Activated CD8-positive, alpha-beta memory T cell treated with anti-CD3 and anti-CD28 coated beads, Interleukin-2, amount 50 U/mL, for 1 hour (primary cell): ENCODE results near the gene PSD2.

Experiments
- DNase-seq: peaks from one replicate; pipeline ENCODE4 v3.0.0-alpha.2; 2020; ENCODE audit errors: extremely low read depth

Gene PSD2

DNA sequence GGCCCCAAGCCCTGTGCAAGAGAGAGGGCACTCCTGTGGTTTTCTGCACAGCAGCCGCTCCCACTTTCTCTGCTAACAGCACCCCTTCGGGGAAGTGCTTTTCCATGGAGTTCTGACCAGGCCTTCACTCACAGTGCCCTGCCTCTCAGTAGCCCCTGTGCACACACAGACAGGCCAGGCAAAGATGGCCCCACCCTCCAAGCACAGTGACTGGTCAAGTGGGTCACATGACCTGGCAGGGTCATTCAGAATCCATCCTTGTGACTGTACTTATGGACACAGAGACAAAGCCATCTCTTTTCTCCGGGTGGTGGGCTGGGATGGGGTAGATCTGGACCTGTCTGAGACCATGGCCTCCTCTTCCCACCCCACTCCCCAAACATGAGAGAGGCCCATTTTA, 82.5 kb downstream of the PSD2 start:
- DNase-seq, result no peak

DNA sequence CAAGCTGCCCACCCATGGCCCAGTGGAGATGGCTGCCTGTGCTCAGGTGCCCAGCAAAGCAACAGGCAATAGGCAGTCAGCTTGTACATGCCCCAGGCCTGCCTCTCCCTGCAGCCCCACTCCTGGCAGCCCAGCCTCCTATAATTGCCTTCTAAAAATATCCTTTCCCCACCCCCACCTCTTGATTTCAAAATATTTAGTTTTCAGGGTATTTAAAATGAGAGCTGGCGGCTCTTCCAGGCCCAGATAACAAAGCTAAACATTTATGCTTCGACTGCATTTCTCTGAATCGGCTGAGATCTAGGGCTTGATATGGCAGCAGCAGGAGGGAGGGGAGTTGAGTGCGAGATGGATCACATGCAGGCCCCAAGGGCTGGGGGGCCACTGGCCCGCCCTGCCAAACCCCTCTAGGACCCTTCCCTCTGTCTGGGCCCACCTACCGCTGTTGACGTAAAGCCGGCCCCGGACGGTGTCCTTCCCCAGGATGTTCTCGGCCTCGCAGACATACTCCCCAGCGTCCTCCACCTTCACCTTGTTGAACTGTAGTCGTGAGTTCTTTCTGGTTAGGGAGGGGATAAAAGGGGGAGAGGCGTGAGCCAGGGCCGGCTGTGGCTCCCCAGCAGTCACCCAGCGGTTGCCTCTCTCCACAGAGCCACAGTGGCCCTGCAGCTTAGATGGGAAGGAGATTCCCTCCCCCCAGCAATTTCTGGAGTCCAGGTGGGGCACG, 85.0 kb downstream of the PSD2 start:
- no peak for DNase-seq

DNA sequence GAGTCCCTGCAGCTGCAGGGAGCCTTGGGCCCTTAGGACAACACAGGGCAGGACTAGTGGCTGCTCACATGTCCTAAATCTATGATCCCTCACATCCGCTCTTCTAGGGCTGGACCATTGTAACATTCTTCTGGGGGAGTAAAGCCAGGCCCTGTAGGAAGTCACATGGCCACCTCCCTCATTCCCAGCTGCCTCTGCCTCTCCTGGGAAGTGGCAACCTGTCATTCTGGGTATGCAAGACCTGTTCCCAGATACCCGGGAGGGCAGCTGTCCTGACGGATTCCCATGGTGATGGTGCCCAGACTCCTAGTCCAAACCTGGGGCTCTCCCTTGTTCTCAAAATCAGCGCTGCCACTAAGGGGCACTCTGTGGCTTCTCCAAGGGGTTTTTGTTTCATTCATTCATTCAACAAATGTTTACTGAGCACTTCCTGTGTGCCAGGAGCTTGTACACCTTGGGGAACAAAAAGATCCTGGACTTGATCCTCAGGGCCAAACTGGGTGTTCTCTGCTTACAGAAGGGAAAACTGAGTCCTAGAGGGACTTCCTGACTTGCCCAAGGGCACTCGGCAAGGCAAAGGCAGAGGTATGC, 85.6 kb downstream of the PSD2 start:
- DNase-seq, result no peak

DNA sequence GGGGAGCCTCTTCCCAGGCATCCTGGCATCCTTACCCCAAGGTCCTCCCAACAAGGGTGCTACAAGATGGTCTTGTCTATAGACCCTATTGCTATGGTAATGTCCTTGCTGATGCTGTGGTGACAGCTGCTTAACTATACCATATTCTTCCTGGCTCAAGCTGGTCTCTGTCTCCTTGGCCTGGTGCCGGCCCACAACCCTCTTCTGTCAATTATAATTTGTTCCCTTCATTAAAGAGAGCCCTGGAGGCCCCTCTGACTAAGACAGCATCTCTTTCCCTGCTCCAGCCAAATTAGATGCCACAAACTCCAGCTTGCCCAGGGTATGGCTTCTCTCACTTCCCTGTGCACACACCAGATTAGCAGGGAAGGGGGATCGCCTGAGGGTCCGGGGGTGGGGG, 86.7 kb downstream of the PSD2 start:
- DNase-seq, result no peak

DNA sequence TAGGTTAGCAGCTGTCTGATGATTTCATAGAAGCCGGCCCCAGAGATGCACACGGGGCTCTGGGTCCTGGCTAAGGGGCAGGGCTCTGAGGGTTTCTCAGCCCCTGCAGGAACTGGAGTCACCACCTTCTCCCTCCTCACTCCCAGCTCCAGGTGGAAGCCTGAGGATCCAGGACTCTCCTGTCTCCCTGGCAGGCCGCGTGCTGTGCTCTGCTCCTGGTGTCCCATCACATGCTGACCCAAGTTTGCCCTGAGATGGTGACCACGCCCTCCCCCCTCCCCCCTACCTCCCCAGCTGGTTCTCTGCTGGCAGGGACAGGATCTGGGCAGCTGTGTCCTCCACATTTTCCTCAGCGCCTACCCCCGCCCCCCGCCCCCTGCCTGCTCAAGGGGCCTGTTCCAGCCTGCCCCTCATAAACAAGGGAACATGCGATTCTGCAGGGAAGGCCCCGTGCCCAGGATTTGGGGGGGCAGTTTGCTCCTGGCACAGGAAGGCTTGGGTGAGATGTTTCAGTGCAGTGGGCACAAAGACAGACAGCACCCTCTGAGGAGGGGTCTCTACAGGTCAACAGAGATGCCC, 87.4 kb downstream of the PSD2 start:
- DNase-seq, result no peak

DNA sequence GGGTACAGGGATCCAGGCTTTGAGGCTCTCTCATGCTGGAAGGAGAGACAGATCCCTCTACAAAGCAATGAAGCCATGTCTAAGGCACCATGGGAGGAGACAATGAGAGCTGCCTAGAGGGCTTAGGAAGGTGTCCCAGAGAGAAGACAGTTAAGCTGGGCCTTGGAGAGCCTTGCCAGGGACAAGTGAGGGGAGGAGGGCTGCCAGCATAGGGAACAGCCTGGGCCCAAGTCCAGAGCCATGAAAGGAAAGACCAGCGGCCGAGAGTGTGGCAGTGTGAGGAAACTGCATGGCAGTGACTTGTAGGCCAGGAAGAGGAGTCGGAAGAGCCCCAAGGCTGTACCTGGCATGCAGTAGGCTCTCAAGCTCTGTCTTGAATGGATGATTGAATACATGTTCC, 88.5 kb downstream of the PSD2 start:
- DNase-seq, result no peak

DNA sequence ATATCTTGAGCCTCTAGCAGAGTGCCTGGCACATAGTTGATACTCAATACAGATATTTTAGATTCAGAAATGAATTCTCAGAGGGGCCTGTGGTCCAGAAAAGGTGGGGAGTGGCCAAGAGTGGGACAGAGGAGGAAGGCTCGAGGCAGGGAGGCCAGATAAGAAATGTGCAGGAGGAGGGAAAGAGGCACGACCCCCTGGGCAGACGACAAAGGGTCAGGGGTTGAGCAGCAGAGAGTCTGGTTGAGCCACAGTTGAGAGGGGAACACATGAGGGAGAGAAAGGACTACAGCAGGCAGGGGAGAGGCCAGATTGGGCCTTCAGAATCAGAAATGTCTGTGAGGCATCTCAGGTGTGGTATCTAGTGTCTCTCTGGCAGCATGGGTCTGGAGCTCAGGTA, 89.1 kb downstream of the PSD2 start:
- no peak for DNase-seq

DNA sequence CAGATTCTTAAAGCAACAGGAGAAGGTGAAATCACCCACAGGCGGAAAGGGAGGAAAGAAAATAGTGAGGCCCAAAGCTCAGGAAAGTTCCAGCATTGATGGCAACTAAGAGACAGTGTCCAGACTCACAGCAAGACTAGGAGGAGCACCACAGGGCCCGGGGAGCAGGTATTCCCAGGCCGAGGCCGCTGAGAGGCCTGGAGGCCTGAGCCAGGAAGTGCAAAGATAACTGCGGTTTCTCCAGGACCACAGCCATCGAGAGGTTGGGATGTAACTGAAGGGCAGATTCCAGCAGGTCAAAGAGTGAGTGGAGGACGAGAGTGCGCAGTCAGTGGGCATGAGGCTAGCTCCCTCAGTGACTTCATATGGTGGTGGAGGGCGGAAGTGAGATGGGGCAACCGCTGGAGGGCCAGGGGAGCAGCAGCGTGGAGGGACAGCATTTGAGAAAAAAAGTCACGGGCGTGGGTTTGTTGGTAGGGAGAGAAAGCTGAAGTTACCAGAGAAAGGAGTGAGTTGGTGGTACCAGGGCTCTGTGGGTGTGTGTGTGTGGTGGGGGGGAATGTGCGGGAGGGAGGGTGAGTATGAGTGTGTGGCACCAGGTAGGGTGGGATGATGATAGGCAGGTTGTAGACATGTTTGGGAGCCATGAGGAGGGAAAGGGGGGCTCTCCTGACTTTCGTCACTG, 89.7 kb downstream of the PSD2 start:
- no peak for DNase-seq

DNA sequence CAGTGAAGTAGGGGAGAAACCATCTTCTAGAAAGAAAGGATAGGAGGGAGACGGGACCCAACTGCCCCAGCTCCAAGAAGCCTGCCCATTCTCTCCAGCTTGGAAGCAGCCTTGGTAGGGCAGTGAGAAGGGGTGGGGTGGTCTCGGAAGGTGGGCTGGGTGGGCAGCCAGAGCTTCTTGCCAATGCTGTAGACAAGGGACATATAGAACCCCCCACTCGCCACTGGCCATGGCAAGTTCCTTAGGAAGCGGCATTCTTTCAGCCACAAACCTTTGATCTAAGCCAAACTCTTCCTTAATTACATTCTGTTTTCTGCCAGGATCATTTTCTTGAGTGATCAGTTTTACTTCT, 90.2 kb downstream of the PSD2 start:
- no peak for DNase-seq

DNA sequence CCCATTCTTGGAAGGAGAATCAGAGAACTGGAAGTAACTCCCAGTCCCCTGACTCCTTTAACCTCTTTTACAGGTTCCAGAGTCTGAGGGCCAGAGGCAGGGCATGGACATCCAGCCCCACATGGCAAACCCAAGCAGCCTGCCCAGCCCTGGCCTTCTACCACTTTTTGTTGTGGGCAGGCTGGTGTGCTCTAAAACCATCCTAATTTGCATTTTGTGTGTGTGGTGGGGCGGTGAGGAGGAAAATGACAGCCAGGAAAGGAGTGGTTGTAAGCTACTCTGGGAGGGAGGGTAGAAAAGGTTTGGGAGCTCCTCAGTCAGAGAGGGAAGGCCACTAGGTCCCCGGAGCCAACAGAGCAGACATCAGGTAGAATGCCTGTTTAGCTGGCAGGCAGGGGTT, 90.6 kb downstream of the PSD2 start:
- no peak for DNase-seq

DNA sequence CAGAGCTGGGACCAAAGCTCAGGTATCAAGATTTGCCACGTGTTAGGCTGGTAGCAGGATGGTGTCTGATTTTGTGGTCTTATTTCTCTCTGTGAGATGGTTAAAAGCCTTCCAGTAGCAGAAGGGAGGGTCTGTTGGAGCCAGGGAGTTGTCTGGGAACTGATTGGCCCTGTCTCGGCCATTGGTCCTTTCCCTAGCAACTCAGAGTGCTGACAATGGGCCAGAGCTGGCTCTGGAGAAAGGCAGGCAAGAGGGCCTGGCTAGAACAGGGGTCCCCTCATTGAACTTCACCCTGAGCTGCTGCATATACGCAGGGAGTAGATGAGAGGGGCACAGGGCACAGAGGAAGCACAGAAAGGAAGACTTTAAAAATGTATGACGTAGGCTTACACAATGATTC, 92.8 kb downstream of the PSD2 start:
- no peak for DNase-seq

DNA sequence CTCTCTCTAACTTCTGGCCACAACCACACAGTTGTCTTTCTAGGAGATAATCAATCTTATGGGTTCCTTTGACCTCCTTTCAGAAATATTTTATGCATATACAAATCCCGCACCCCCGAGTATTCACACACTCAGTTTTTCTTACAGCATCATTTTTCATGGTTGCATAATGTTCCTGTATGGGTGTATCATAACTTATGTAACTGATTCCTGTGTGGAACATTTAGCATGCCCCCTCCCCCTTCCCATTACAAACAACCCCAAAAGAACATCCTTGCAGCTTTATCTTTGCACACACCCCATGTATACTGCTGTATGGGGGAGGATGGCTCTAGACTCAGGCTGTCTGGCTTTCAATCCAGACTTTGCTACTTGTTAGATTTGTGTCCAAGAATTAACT, 93.8 kb downstream of the PSD2 start:
- no peak for DNase-seq

DNA sequence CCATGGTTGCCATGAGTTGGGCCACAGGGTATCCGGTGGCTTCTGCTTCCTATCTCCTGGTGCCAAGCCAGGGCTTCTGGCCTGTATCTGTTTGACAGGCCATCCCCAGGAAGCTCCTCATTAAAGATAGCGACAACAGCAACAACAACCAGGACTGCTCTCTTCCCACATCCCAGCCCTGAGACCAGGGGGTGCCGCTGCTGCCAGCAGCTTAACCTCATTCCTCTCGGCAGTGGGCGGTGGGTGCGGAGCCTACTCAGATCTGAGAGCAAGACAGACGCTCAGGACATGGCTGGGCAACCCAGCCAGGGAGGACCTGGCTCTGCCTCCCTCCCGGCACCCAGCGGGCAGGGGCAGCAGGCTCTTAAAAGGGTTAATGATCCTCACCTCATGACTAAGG, 98.3 kb downstream of the PSD2 start:
- no peak for DNase-seq
